ENCODE data around the gene CCNG1. TPM values are rescaled to one million over a fixed set of nuclear protein-coding genes. Genes with fewer than 3 reads are reported as not detected.
"Not testable (repeated sequence)": the region's sequence is repeated elsewhere in the genome, so short reads cannot be mapped to it uniquely, and the experiment has no call there.

CCNG1 gene
- total and polyA plus RNA-seq, 2 donors = 102 to 256 TPM

- WGBS = 98% methylated on average over 1 of the region's 1 CpG
- Histone ChIP-seq H3K27ac (ENCODE audit: low read depth) (no peak overlapping the region), H3K36me3 (ENCODE audit: insufficient read depth) (no peaks in the 10 kb centered on the region), H3K4me3 (ENCODE audit: low read depth, low read length) (no peak overlapping the region), H3K4me1 (ENCODE audit: insufficient read depth) (no peaks in the 10 kb centered on the region)
- DNase-seq (ENCODE audit: extremely low spot score) = no peak
These were observed 12.6 kb upstream of the CCNG1 start for GRCh38 chr5:163424836-163425235.

DNA sequence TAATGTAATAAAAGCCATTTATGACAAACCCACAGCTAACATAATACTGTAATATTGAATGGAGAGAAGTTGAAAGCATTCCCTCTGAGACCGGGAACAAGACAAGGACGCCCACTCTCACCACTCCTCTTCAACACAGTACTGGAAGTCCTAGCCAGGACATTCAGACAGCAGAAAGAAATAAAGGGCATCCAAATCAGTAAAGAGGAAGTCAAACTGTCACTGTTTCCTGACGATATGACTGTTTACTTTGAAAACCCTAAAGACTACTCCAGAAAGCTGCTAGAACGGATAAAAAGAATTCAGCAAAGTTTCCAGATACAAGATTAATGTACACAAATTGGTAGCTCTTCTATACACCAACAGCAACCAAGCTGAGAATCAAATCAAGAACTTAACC, 11.3 kb upstream of the CCNG1 start:
- H3K4me3 ChIP-seq (ENCODE audit: low read depth, low read length); H3K4me1 ChIP-seq (ENCODE audit: insufficient read depth); DNase-seq (ENCODE audit: extremely low spot score); H3K27ac ChIP-seq (ENCODE audit: low read depth); H3K36me3 ChIP-seq (ENCODE audit: insufficient read depth): not testable (repeated sequence)
- 60% methylated on average over 4 of the region's 4 CpGs for WGBS

DNA sequence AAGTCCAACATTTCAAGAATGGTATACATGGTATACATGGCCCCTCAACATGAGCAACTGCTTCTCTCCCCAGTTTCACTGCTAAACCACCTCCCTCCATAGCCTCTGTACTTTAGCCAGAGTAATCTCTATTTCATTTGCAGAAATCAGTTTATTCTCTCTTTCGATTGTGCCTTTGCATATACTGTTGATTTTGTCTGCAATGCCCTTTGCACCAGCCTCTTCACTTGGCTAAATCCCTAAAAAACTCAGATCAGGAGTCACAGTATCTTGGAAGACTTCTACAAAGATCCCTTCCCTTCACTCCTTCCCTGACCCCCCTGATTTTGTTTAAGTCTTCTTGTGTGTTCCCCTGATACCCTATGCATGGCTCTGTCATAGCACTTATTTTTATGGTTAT, 4.9 kb upstream of the CCNG1 start:
- WGBS = 89% methylated on average over 1 of the region's 1 CpG
- no peak for DNase-seq (ENCODE audit: extremely low spot score)
- Histone ChIP-seq H3K4me3 (ENCODE audit: low read depth, low read length) (no peak overlapping the region), H3K4me1 (ENCODE audit: insufficient read depth) (no peaks in the 10 kb centered on the region), H3K36me3 (ENCODE audit: insufficient read depth) (no peaks in the 10 kb centered on the region), H3K27ac (ENCODE audit: low read depth) (no peak overlapping the region)

GRCh38 chr5:163433271-163433670, 4.1 kb upstream of the CCNG1 start:
- Histone ChIP-seq H3K4me3 (ENCODE audit: low read depth, low read length) (no peak overlapping the region), H3K27ac (ENCODE audit: low read depth) (no peak overlapping the region), H3K4me1 (ENCODE audit: insufficient read depth) (no peaks in the 10 kb centered on the region), H3K36me3 (ENCODE audit: insufficient read depth) (no peaks in the 10 kb centered on the region)
- 39% methylated on average over 5 of the region's 5 CpGs for WGBS
- DNase-seq (ENCODE audit: extremely low spot score) = no peak

DNA sequence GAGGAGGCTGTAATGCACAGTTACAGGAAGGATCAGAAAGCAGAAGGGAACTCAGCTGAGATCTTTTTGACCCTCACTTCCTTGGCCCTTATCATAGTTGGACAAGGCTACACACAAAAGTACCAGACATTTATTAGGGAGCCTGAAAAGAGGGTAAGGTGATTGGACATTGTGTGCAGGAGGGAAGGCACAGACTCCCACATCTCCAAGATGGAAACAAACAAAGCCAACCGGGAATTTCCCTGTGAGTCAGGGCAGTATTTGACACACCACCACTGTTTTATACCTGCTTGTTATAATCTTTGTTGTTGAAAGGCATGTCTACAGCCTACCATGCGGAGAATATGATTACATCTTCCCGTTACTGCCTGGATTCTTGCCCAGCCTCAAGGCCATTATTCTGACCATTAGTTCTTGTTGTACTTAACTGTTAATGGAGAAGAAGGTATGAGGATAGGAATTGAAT, 3.0 kb upstream of the CCNG1 start:
- H3K27ac ChIP-seq (ENCODE audit: low read depth) = no peak overlapping the region
- no peaks in the 10 kb centered on the region for H3K36me3 ChIP-seq (ENCODE audit: insufficient read depth)
- no peak overlapping the region for H3K4me3 ChIP-seq (ENCODE audit: low read depth, low read length)
- no peaks in the 10 kb centered on the region for H3K4me1 ChIP-seq (ENCODE audit: insufficient read depth)
- no peak for DNase-seq (ENCODE audit: extremely low spot score)
- WGBS = 14% methylated on average over 3 of the region's 3 CpGs

DNA sequence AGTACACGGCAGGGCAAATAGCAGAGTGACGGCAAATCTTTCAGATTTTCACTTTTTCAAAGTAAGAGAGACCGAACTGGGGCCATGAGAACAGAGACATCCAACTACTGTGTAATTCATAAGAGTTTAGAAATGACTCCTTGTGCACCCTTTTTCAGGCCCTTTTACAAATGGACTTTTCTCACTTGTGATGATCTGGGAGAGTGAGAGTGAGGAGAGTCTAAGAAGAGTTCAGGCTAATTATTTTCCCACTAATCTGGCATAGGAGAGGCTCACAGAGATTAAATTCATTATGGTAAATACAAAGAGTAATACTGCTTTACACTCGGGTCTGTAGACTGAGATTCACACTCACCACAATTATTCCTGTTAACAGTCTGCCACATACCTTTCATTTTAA, 880 bp upstream of the CCNG1 start:
- Histone ChIP-seq H3K36me3 (ENCODE audit: insufficient read depth) (no peaks in the 10 kb centered on the region), H3K4me3 (ENCODE audit: low read depth, low read length) (no peak overlapping the region), H3K27ac (ENCODE audit: low read depth) (no peak overlapping the region), H3K4me1 (ENCODE audit: insufficient read depth) (no peaks in the 10 kb centered on the region)
- WGBS = 84% methylated on average over 4 of the region's 4 CpGs
- no peak for DNase-seq (ENCODE audit: extremely low spot score)

DNA sequence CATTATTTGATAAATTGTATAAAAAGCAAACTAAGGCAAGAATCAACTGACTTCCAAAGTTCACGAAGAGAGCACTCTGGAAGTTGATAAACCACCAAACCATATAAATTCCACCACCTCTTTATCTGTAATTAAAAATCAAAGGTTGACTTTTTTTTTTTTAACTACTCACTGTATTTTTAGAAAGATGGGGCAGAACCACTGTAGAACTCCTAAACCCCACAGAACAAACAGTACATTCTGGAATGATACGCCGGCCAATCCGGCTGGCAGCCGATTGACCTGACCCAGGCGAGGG, 435 bp upstream of the CCNG1 start:
- WGBS = 3% methylated on average over 6 of the region's 6 CpGs
- no peak for DNase-seq (ENCODE audit: extremely low spot score)
- no peak overlapping the region for H3K27ac ChIP-seq (ENCODE audit: low read depth)
- H3K4me1 ChIP-seq (ENCODE audit: insufficient read depth) = no peaks in the 10 kb centered on the region
- H3K36me3 ChIP-seq (ENCODE audit: insufficient read depth) = no peaks in the 10 kb centered on the region
- peak overlapping the region; percentile 33 for H3K4me3 ChIP-seq (ENCODE audit: low read depth, low read length)

DNA sequence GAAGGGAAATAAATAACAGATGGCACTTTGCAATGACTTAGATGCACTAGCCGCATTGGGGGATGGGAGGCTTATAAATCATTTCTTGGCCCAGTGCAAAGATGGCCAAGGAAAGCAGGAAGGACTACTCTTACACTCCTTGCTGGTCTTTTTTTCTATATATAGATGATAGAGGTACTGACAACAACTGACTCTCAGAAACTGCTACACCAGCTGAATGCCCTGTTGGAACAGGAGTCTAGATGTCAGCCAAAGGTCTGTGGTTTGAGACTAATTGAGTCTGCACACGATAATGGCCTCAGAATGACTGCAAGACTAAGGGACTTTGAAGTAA, 1.7 kb downstream of the CCNG1 start:
- Histone ChIP-seq H3K27ac (ENCODE audit: low read depth) (no peak overlapping the region), H3K4me1 (ENCODE audit: insufficient read depth) (no peaks in the 10 kb centered on the region), H3K36me3 (ENCODE audit: insufficient read depth) (no peaks in the 10 kb centered on the region), H3K4me3 (ENCODE audit: low read depth, low read length) (no peak overlapping the region)
- WGBS = 50% methylated on average over 2 of the region's 2 CpGs
- no peak for DNase-seq (ENCODE audit: extremely low spot score)

DNA sequence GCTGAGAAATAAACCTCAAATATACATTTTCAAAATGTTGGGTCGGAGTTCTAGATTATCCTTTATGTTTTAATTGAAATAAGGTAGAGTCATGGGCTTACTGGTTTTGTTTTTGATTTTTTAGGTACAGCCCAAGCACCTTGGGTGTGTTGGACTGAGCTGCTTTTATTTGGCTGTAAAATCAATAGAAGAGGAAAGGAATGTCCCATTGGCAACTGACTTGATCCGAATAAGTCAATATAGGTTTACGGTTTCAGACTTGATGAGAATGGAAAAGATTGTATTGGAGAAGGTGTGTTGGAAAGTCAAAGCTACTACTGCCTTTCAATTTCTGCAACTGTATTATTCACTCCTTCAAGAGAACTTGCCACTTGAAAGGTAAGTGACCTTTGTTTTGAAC, 3.6 kb downstream of the CCNG1 start:
- no peak for DNase-seq (ENCODE audit: extremely low spot score)
- Histone ChIP-seq H3K4me3 (ENCODE audit: low read depth, low read length) (no peak overlapping the region), H3K27ac (ENCODE audit: low read depth) (no peak overlapping the region), H3K4me1 (ENCODE audit: insufficient read depth) (no peaks in the 10 kb centered on the region), H3K36me3 (ENCODE audit: insufficient read depth) (no peaks in the 10 kb centered on the region)
- 93% methylated on average over 3 of the region's 3 CpGs for WGBS

DNA sequence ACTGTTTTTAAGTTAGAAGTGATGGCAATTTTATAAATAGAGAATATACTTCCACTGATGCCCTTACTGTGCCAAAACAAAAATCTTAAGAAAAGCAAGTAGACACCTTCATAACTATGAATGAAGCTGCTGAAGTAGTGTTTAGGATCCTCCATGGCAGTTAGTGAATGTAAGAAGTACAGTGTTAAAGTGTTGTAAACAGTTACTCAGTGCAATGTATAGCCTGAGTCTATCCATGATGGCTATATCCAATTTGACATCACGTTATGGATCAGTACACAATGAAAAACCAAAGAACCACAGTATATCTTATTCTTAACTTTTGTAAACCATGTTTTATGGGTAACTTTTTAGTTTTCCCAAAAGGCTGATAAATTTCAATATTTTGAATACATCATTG, 7.1 kb downstream of the CCNG1 start:
- H3K4me1 ChIP-seq (ENCODE audit: insufficient read depth) = no peaks in the 10 kb centered on the region
- DNase-seq (ENCODE audit: extremely low spot score) = no peak
- peaks cover 2% of the 10 kb centered on the region for H3K36me3 ChIP-seq (ENCODE audit: insufficient read depth)
- H3K4me3 ChIP-seq (ENCODE audit: low read depth, low read length) = no peak overlapping the region
- no peak overlapping the region for H3K27ac ChIP-seq (ENCODE audit: low read depth)
- 88% methylated on average over 1 of the region's 1 CpG for WGBS

GRCh38 chr5:163445345-163445744, 8.0 kb downstream of the CCNG1 start:
- DNase-seq (ENCODE audit: extremely low spot score) = no peak
- H3K4me1 ChIP-seq (ENCODE audit: insufficient read depth) = no peaks in the 10 kb centered on the region
- 94% methylated on average over 6 of the region's 6 CpGs for WGBS
- no peak overlapping the region for H3K4me3 ChIP-seq (ENCODE audit: low read depth, low read length)
- H3K36me3 ChIP-seq (ENCODE audit: insufficient read depth) = peaks cover 2% of the 10 kb centered on the region
- no peak overlapping the region for H3K27ac ChIP-seq (ENCODE audit: low read depth)

DNA sequence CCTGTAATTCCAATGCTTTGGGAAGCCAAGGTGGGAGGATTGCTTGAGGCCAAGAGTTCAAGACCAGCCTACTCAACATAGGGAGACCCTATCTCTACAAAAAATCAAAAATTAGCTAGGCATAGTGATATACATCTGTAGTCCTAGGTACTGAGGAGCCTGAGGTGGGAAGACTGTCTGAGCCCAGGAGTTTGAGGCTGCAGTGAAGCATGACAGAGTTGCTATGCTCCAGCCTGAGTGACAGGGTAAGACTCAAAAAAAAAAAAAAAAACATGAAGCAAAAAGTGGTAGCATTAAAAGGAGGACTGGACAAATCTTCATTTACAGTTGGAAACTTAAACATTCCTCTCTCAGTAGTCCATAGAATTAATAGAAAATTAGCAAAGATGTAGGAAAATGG, 9.8 kb downstream of the CCNG1 start:
- no peak for DNase-seq (ENCODE audit: extremely low spot score)
- Histone ChIP-seq H3K36me3 (ENCODE audit: insufficient read depth) (peaks cover 2% of the 10 kb centered on the region), H3K4me3 (ENCODE audit: low read depth, low read length) (no peak overlapping the region), H3K4me1 (ENCODE audit: insufficient read depth) (no peaks in the 10 kb centered on the region), H3K27ac (ENCODE audit: low read depth) (no peak overlapping the region)

DNA sequence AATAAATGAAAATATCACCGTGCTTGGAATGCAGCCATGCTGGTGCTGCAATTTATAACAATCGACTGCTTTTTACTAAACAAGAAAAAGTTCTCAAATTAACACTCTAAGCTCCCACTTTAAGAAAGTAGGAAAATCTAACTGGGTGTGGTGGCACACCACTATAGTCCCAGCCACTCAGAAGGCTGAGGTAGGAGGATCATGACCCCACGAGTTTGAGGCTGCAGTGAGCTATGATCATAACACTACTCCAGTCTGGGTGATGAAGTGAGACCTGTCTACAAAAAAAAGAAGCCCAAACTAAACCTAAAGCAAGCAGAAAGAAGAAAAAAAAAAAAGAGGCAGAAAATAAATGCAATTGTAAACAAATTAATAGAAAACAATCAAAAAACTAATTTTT, 10.5 kb downstream of the CCNG1 start:
- WGBS = 83% methylated on average over 3 of the region's 3 CpGs
- DNase-seq (ENCODE audit: extremely low spot score) = no peak
- Histone ChIP-seq H3K27ac (ENCODE audit: low read depth) (no peak overlapping the region), H3K36me3 (ENCODE audit: insufficient read depth) (peaks cover 2% of the 10 kb centered on the region), H3K4me1 (ENCODE audit: insufficient read depth) (no peaks in the 10 kb centered on the region), H3K4me3 (ENCODE audit: low read depth, low read length) (no peak overlapping the region)

DNA sequence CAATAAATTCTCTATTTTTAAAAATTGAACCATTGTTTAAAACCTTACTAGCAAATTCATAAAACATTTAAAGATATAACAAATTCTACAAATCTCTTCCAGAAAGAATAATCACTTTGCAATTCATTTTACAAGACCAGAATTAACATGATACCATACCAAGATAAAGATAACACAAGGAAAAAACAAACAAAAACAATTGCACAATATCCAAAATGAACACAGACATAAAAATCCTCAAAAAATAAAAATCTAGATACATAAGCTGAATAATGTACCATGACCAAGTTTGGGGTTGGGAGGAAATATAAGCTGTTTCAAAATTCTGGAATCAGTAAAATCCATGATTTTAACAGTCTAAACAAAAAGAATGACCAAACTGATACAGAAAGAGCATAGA, 11.1 kb downstream of the CCNG1 start:
- Histone ChIP-seq H3K27ac (ENCODE audit: low read depth) (no peak overlapping the region), H3K36me3 (ENCODE audit: insufficient read depth) (peaks cover 2% of the 10 kb centered on the region), H3K4me1 (ENCODE audit: insufficient read depth) (no peaks in the 10 kb centered on the region), H3K4me3 (ENCODE audit: low read depth, low read length) (no peak overlapping the region)
- no peak for DNase-seq (ENCODE audit: extremely low spot score)

GRCh38 chr5:163451489-163451888, 14.1 kb downstream of the CCNG1 start:
- no peaks in the 10 kb centered on the region for H3K4me1 ChIP-seq (ENCODE audit: insufficient read depth)
- WGBS = 97% methylated on average over 8 of the region's 8 CpGs
- H3K27ac ChIP-seq (ENCODE audit: low read depth) = no peak overlapping the region
- H3K4me3 ChIP-seq (ENCODE audit: low read depth, low read length) = no peak overlapping the region
- DNase-seq (ENCODE audit: extremely low spot score) = no peak
- H3K36me3 ChIP-seq (ENCODE audit: insufficient read depth) = no peaks in the 10 kb centered on the region
